SK-N-SH (cell line): ENCODE measurements around the gene AGXT2. TPM values are rescaled to one million over a fixed set of nuclear protein-coding genes. Genes with fewer than 3 reads are reported as not detected.

Experiments used
- CTCF ChIA-PET: fragments of 300-600, 350-600 bp; formaldehyde crosslinking; extraction: SDS; loops from one replicate; lab custom pipeline; 2021; lab: Yijun Ruan, JAX
- POLR2A ChIA-PET: fragments of 350-600 bp; sonication (Branson Sonifier 250); formaldehyde crosslinking; extraction: SDS; loops from one replicate; lab custom pipeline; 2020; ENCODE audit warnings: antibody characterized with exemption, inconsistent platforms; lab: Yijun Ruan, JAX
- DNase-seq: peaks from one replicate; pipeline ENCODE4 v3.0.0; 2012
- H2AFZ ChIP-seq: fragments of 200-600 bp; sonication (generic); 2 replicates; pipeline ENCODE4 v1.8.1; 2016; ENCODE audit warnings: antibody characterized with exemption, mild to moderate bottlenecking, low read depth
- H3F3A ChIP-seq: fragments of 200-600 bp; sonication (generic); replicated peaks from 2 replicates; pipeline ENCODE3; 2016; ENCODE audit warnings: antibody characterized with exemption, mild to moderate bottlenecking; ENCODE audit not compliant: insufficient read depth
- H3K27ac ChIP-seq, 2 experiments: fragments of 200-500 bp in 1 of 2; fragments of 200-600 bp in 1 of 2; sonication (Bioruptor generic) in 1 of 2; sonication (generic), shearing (Covaris generic) in 1 of 2; 2 replicates each; pipeline versions ENCODE4 v1.5.1 to v1.6.1; 2014 to 2016; ENCODE audit warnings: low read depth in 2 of 2, inconsistent platforms in 1 of 2, low read length in 1 of 2, mild to moderate bottlenecking in 1 of 2, mixed read lengths in 1 of 2
- H3K27me3 ChIP-seq: fragments of 200-600 bp; sonication (generic), shearing (Covaris generic); 2 replicates; pipeline ENCODE4 v1.6.1; 2016; ENCODE audit warnings: mixed run types; ENCODE audit not compliant: insufficient read depth
- H3K36me3 ChIP-seq, 2 experiments: fragments of 200-500 bp in 1 of 2; fragments of 200-600 bp in 1 of 2; sonication (Bioruptor generic) in 1 of 2; sonication (generic) in 1 of 2; replicated peaks in 1 of 2; 2 replicates each; pipeline versions ENCODE3 to v1.5.1; 2014 to 2016; ENCODE audit warnings: low read length in 1 of 2, mild to moderate bottlenecking in 1 of 2; ENCODE audit not compliant: insufficient read depth in 2 of 2, control insufficient read depth in 1 of 2
- H3K4me1 ChIP-seq, 2 experiments: fragments of 200-500 bp in 1 of 2; fragments of 200-600 bp in 1 of 2; sonication (Bioruptor generic) in 1 of 2; sonication (generic), shearing (Covaris generic) in 1 of 2; 2 replicates each; pipeline versions ENCODE4 v1.5.1 to v1.6.1; 2014 to 2016; ENCODE audit warnings: low read depth in 1 of 2, low read length in 1 of 2, mixed run types in 1 of 2; ENCODE audit not compliant: insufficient read depth in 2 of 2, control insufficient read depth in 1 of 2
- H3K4me2 ChIP-seq: fragments of 200-600 bp; sonication (generic), shearing (Covaris generic); 2 replicates; pipeline ENCODE4 v1.6.1; 2017; ENCODE audit warnings: mixed run types
- H3K4me3 ChIP-seq, 2 experiments: fragments of 200-500 bp in 1 of 2; fragments of 200-600 bp in 1 of 2; sonication (Bioruptor generic) in 1 of 2; sonication (generic), shearing (Covaris generic) in 1 of 2; 2 replicates each; pipeline versions ENCODE4 v1.5.1 to v1.8.1; 2014 to 2016; ENCODE audit warnings: low read depth in 2 of 2, inconsistent platforms in 1 of 2, low read length in 1 of 2, mild to moderate bottlenecking in 1 of 2, mixed read lengths in 1 of 2, moderate library complexity in 1 of 2
- H3K79me2 ChIP-seq: fragments of 200-600 bp; sonication (generic); 2 replicates; pipeline ENCODE4 v1.8.1; 2017; ENCODE audit warnings: mild to moderate bottlenecking; ENCODE audit not compliant: insufficient read depth
- H3K9ac ChIP-seq: fragments of 200-600 bp; sonication (generic); 2 replicates; pipeline ENCODE4 v1.6.1; 2017; ENCODE audit warnings: mixed run types
- H3K9me2 ChIP-seq: fragments of 200-600 bp; sonication (generic); 2 replicates; pipeline ENCODE4 v1.6.1; 2017; ENCODE audit warnings: mixed run types
- H3K9me3 ChIP-seq: fragments of 200-600 bp; sonication (generic); 2 replicates; pipeline ENCODE4 v1.6.1; 2017; ENCODE audit warnings: mixed run types, mild to moderate bottlenecking, moderate library complexity
- H4K20me1 ChIP-seq: fragments of 200-600 bp; sonication (generic); 2 replicates; pipeline ENCODE4 v1.6.1; 2017; ENCODE audit warnings: mild to moderate bottlenecking, mixed run types; ENCODE audit not compliant: insufficient read depth
- CHD2 ChIP-seq: fragments of 150-350 bp; IDR thresholded peaks from 2 replicates; pipeline ENCODE4 v1.6.1; 2018; ENCODE audit warnings: low read length; ENCODE audit not compliant: partially characterized antibody
- CTCF ChIP-seq: fragments of 200-600 bp; sonication (generic); IDR thresholded peaks from 2 replicates; pipeline ENCODE4 v1.6.1; 2017; ENCODE audit warnings: antibody characterized with exemption, mild to moderate bottlenecking, moderate library complexity
- EP300 ChIP-seq, 2 experiments: IDR thresholded peaks; 2 replicates each; pipeline versions ENCODE4 v1.4.0 to v1.6.1; 2012; ENCODE audit warnings: borderline replicate concordance in 1 of 2, low read depth in 1 of 2, low read length in 1 of 2
- EZH2phosphoT487 ChIP-seq: fragments of 200-600 bp; sonication (generic); IDR thresholded peaks from 2 replicates; pipeline ENCODE4 v1.6.1; 2017; ENCODE audit warnings: low read depth, mixed run types, mild to moderate bottlenecking, antibody characterized with exemption, moderate library complexity, borderline replicate concordance
- FOSL2 ChIP-seq: IDR thresholded peaks from 2 replicates; pipeline ENCODE4 v1.4.0; 2012; ENCODE audit warnings: low read depth, mild to moderate bottlenecking, moderate library complexity, borderline replicate concordance
- FOXM1 ChIP-seq: IDR thresholded peaks from 2 replicates; pipeline ENCODE4 v1.4.0; 2012; ENCODE audit warnings: low read depth, mild to moderate bottlenecking
- GABPA ChIP-seq: IDR thresholded peaks from 2 replicates; pipeline ENCODE4 v1.4.0; 2012; ENCODE audit warnings: low read depth, mild to moderate bottlenecking
- JUND ChIP-seq: IDR thresholded peaks from 2 replicates; pipeline ENCODE4 v1.4.0; 2012
- MEF2A ChIP-seq: IDR thresholded peaks from 2 replicates; pipeline ENCODE4 v1.4.0; 2012; ENCODE audit warnings: low read depth, borderline replicate concordance
- NFIC ChIP-seq: IDR thresholded peaks from 2 replicates; pipeline ENCODE4 v1.4.0; 2012; ENCODE audit warnings: borderline replicate concordance
- RAD21 ChIP-seq: IDR thresholded peaks from 2 replicates; pipeline ENCODE4 v1.6.1; 2012; ENCODE audit warnings: mild to moderate bottlenecking, low read length
- RCOR1 ChIP-seq: fragments of 150-350 bp; IDR thresholded peaks from 2 replicates; pipeline ENCODE4 v1.6.1; 2017; ENCODE audit warnings: antibody characterized with exemption, low read length
- RXRA ChIP-seq: IDR thresholded peaks from 2 replicates; pipeline ENCODE4 v1.4.0; 2012; ENCODE audit warnings: low read depth, mild to moderate bottlenecking, borderline replicate concordance
- TAF1 ChIP-seq: IDR thresholded peaks from 2 replicates; pipeline ENCODE4 v1.6.1; 2012; ENCODE audit warnings: low read depth, mild to moderate bottlenecking, low read length, moderate library complexity, borderline replicate concordance
- TCF12 ChIP-seq: IDR thresholded peaks from 2 replicates; pipeline ENCODE4 v1.4.0; 2012
- USF2 ChIP-seq: fragments of 150-350 bp; IDR thresholded peaks from 2 replicates; pipeline ENCODE4 v1.6.1; 2017; ENCODE audit warnings: antibody characterized with exemption, low read length, low read depth, borderline replicate concordance
- ZBTB33 ChIP-seq: IDR thresholded peaks from 2 replicates; pipeline ENCODE4 v1.4.0; 2012; ENCODE audit warnings: low read depth, borderline replicate concordance
- WGBS: methylation state at CpG from one replicate; pipeline ENCODE4 v1.1.6; 2017; ENCODE audit warnings: low lambda C conversion rate; 5-methylcytosine and 5-hydroxymethylcytosine counted together
- polyA plus RNA-seq, 3 experiments: library from polyadenylated mRNA; depleted of rRNA; stranded (reverse); fragments of >200 nt; gene quantifications; 2 replicates each; pipeline ENCODE4 v1.2.3, GENCODE V29; 2012

Gene AGXT2
- polyA plus RNA-seq, 1 of the 3 experiments (the other 2 are of a cell fraction) = not detected

DNA sequence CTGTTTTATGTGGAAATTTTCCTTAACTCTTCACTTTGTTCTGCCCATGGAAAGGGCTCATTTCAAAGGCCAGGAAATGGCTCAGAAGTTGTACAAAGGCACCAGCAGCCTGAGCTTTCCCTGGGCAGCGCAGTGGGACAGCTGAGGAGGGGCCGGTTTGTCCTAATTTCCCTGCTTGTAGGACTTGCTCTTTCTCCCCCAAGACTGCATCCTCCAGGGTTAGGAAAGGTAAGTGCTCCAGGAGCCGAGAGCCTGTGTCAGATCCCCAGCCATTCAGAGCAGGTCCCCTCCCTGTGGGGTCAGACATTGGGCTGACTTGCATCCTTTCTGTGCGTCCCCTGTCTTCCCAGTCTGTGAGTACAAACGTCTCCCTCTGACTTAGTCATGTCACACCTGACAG lies 43.5 kb downstream of the AGXT2 start:
- peaks cover 9% of the 10 kb centered on the region; the same call in 1 of the 2 replicates for H3K27me3 ChIP-seq
- ChIA-PET CTCF (interaction anchor here (0.9 to 2.0 kb wide), 19 partner anchors 8 to 496 kb away, joined by 3 to 11 read pairs (median 3); no protein-coding TSS in a partner anchor), POLR2A (no interaction called here)
- H2AFZ ChIP-seq = no peak overlapping the region
- H3K4me1 ChIP-seq = peaks cover 0 to 2% of the 10 kb centered on the region in 2 experiments; a peak in 1 of 4 replicates
- H3K9me3 ChIP-seq = no peaks in the 10 kb centered on the region
- no peaks in the 10 kb centered on the region for H4K20me1 ChIP-seq
- no peaks in the 10 kb centered on the region for H3F3A ChIP-seq
- no peak overlapping the region for H3K9ac ChIP-seq
- H3K9me2 ChIP-seq = no peaks in the 10 kb centered on the region
- H3K4me3 ChIP-seq = no peak overlapping the region
- H3K79me2 ChIP-seq = no peaks in the 10 kb centered on the region
- TF ChIP-seq RCOR1 (no peak), EP300 (IDR thresholded peaks at IDR 0.05; ENCODE audit: borderline replicate concordance in 1 of 2, low read depth in 1 of 2, low read length in 1 of 2) (no peak), CHD2 (no peak), TCF12 (no peak), JUND (no peak), MEF2A (no peak), USF2 (no peak), RXRA (no peak), CTCF (no peak), EZH2phosphoT487 (no peak), NFIC (no peak), TAF1 (no peak), FOXM1 (no peak), ZBTB33 (no peak), GABPA (no peak), FOSL2 (no peak), RAD21 (no peak)
- H3K4me2 ChIP-seq = no peak overlapping the region
- H3K36me3 ChIP-seq = no peaks in the 10 kb centered on the region
- 53% methylated on average over 5 of the region's 5 CpGs for WGBS
- DNase-seq = no peak
- no peak overlapping the region for H3K27ac ChIP-seq
